Measurements from ENCODE around the gene DNASE1L3.

DNASE1L3 gene

DNA sequence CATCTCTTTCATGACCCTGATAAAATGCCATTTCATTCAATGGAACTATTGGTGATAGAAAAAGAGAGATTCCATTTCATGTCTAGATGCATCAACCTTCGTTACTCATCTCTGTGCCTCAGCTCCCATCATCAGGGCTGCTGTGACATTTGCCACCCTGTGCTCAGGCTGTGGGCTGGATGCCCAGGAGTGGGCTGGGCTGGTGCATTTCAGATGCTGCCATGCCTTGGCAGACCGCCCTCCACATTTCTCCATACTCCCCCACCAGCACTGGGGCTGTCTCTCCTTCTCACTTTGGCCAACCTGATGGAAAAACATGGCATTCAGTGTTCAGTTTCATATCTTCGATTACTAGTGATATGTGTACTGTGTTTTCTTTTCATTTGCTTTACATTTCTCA is 59.1 kb downstream of the DNASE1L3 start:
- Histone ChIP-seq H3K4me1 (ENCODE audit: low read depth, poor library complexity, severe bottlenecking) (no peaks in the 10 kb centered on the region), H4K20me1 (ENCODE audit: insufficient read depth) (no peaks in the 10 kb centered on the region), H2AFZ (ENCODE audit: low read depth) (no peak overlapping the region), H3K27ac (no peak overlapping the region), H3K9ac (no peak overlapping the region), H3K4me3 (IDR thresholded peaks at IDR 0.05; ENCODE audit: insufficient read depth, low read depth, low read length) (no peak overlapping the region), H3K79me2 (ENCODE audit: insufficient read depth, low read depth) (no peaks in the 10 kb centered on the region), H3K4me2 (no peak overlapping the region), H3K36me3 (ENCODE audit: insufficient read depth) (no peaks in the 10 kb centered on the region), H3K27me3 (ENCODE audit: insufficient read depth, low read depth) (no peaks in the 10 kb centered on the region)
- TF ChIP-seq, protein P1, sequence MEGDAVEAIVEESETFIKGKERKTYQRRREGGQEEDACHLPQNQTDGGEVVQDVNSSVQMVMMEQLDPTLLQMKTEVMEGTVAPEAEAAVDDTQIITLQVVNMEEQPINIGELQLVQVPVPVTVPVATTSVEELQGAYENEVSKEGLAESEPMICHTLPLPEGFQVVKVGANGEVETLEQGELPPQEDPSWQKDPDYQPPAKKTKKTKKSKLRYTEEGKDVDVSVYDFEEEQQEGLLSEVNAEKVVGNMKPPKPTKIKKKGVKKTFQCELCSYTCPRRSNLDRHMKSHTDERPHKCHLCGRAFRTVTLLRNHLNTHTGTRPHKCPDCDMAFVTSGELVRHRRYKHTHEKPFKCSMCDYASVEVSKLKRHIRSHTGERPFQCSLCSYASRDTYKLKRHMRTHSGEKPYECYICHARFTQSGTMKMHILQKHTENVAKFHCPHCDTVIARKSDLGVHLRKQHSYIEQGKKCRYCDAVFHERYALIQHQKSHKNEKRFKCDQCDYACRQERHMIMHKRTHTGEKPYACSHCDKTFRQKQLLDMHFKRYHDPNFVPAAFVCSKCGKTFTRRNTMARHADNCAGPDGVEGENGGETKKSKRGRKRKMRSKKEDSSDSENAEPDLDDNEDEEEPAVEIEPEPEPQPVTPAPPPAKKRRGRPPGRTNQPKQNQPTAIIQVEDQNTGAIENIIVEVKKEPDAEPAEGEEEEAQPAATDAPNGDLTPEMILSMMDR (conservative IDR thresholded peaks at IDR 0.05; ENCODE audit: low read depth, low read length) = no peak

DNA sequence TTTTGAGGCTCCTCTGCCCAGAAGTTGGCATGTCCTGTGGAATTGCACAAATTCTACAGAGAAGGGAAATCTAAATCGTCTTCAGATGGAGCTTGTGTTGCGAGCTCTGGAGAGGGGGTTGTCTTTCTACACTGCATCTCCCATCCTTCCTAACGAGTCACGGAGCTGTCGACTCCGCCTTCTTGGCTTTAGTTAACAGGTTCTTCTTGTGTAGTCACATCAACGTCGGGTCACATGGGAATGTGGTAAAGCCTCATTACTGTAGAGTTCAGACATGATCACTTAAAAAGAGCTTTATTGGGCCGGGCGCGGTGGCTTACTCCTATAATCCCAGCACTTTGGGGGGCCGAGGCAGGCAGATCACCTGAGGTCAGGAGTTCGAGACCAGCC is 60.0 kb downstream of the DNASE1L3 start:
- TF ChIP-seq, protein P1 (conservative IDR thresholded peaks at IDR 0.05; ENCODE audit: low read depth, low read length) = no peak
- no peaks in the 10 kb centered on the region for H3K27me3 ChIP-seq (ENCODE audit: insufficient read depth, low read depth)
- no peaks in the 10 kb centered on the region for H3K79me2 ChIP-seq (ENCODE audit: insufficient read depth, low read depth)
- no peak overlapping the region for H3K4me2 ChIP-seq
- no peak overlapping the region for H2AFZ ChIP-seq (ENCODE audit: low read depth)
- H3K36me3 ChIP-seq (ENCODE audit: insufficient read depth) = no peaks in the 10 kb centered on the region
- H3K9ac ChIP-seq = no peak overlapping the region
- H3K4me1 ChIP-seq (ENCODE audit: low read depth, poor library complexity, severe bottlenecking) = no peaks in the 10 kb centered on the region
- H3K27ac ChIP-seq = no peak overlapping the region
- no peaks in the 10 kb centered on the region for H4K20me1 ChIP-seq (ENCODE audit: insufficient read depth)
- no peak overlapping the region for H3K4me3 ChIP-seq (IDR thresholded peaks at IDR 0.05; ENCODE audit: insufficient read depth, low read depth, low read length)

DNA sequence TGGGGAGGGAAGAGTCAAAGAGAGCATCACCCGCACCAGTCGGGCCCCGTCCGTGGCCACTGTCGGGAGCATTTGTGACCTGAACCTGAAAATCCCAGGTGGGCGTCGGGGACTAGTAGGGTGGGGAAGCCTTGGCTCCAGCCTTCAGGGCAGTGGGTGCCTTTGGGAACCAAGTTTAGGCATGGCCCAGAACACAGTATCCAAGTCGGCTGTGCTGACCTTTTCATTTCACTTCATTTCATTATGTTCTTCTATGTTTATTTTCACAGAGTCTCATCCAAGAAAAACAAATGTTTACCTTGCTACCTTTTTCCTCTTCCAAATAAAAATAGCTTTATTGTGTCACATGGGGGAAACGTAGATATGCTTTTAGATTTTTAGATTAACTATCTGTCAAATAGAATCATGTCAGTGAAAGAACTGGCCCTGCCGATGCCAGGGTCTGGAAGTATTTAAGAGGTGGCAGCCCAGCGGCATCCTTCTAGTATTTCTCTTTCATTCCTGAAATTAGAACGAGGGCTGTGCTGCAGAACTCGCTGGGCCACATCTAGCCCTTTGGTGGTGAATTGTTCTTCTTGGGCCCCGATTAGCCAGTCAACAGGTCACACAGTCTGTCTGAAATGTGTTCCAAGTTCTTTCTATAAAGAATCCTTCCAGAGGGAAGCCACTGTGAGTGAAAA is 60.5 kb downstream of the DNASE1L3 start:
- TF ChIP-seq, protein P1 (conservative IDR thresholded peaks at IDR 0.05; ENCODE audit: low read depth, low read length) = no peak
- H2AFZ ChIP-seq (ENCODE audit: low read depth) = no peak overlapping the region
- no peak overlapping the region for H3K9ac ChIP-seq
- H3K27ac ChIP-seq = no peak overlapping the region
- H4K20me1 ChIP-seq (ENCODE audit: insufficient read depth) = no peaks in the 10 kb centered on the region
- no peaks in the 10 kb centered on the region for H3K4me1 ChIP-seq (ENCODE audit: low read depth, poor library complexity, severe bottlenecking)
- no peak overlapping the region for H3K4me2 ChIP-seq
- no peaks in the 10 kb centered on the region for H3K36me3 ChIP-seq (ENCODE audit: insufficient read depth)
- H3K4me3 ChIP-seq (IDR thresholded peaks at IDR 0.05; ENCODE audit: insufficient read depth, low read depth, low read length) = no peak overlapping the region
- no peaks in the 10 kb centered on the region for H3K27me3 ChIP-seq (ENCODE audit: insufficient read depth, low read depth)
- no peaks in the 10 kb centered on the region for H3K79me2 ChIP-seq (ENCODE audit: insufficient read depth, low read depth)

DNA sequence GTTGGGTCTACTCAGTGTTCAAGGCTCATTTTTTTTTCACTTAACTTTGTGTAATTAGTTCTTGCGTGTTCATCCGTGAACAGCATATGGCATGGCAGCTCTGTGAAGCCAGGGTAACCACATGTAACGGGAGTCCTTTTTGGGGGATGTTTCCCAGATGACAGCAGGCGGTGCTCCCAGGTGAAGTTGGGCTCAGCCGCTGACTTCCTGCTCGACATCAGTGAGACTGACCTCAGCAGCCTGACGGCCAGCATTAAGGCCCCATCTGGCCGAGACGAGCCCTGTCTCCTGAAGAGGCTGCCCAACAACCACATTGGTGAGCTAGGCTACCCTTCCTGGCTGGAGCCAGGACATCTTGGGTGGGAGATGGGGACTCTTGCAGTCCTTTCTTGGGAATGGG is 62.7 kb downstream of the DNASE1L3 start:
- Histone ChIP-seq H3K27ac (no peak overlapping the region), H4K20me1 (ENCODE audit: insufficient read depth) (no peaks in the 10 kb centered on the region), H3K4me3 (IDR thresholded peaks at IDR 0.05; ENCODE audit: insufficient read depth, low read depth, low read length) (no peak overlapping the region), H3K36me3 (ENCODE audit: insufficient read depth) (no peaks in the 10 kb centered on the region), H3K79me2 (ENCODE audit: insufficient read depth, low read depth) (no peaks in the 10 kb centered on the region), H2AFZ (ENCODE audit: low read depth) (no peak overlapping the region), H3K9ac (no peak overlapping the region), H3K27me3 (ENCODE audit: insufficient read depth, low read depth) (no peaks in the 10 kb centered on the region), H3K4me1 (ENCODE audit: low read depth, poor library complexity, severe bottlenecking) (peaks cover 7% of the 10 kb centered on the region), H3K4me2 (no peak overlapping the region)
- TF ChIP-seq, protein P1 (conservative IDR thresholded peaks at IDR 0.05; ENCODE audit: low read depth, low read length) = no peak

Data from KMS-11 (cell line).